Measurements from ENCODE around the gene ANTXRL. TPM values are rescaled to one million over a fixed set of nuclear protein-coding genes. Genes with fewer than 3 reads are reported as not detected.
"Not testable (repeated sequence)": the region's sequence is repeated elsewhere in the genome, so short reads cannot be mapped to it uniquely, and the experiment has no call there.

The ANTXRL gene
- total and polyA plus RNA-seq, 3 experiments from 2014 or later: not detected

DNA sequence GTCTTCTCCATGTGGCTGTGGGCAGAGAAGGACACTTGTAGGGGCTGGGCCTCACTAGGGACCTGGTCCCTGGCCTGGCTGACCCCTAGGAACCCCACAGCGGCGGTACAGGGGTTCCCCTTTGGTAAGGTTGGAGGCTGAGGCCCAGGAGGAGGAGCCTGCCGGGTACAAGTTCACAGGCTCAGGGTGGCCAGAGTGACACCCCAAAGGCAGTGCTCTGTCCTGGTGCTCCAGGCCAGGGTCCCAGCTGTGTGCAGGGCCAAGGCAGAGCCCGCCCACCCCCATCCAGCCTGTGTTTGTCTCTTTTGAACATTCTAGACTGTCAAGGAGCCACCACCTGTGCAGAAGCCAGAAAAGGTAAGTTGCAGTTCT, 23.3 kb downstream of the ANTXRL start:
- H3K4me1 Mint-ChIP-seq: no peaks in the 10 kb centered on the region
- H3K36me3 Mint-ChIP-seq: no peaks in the 10 kb centered on the region
- Histone ChIP-seq H3K36me3 (ENCODE audit: insufficient read depth, low read length) (no peaks in the 10 kb centered on the region), H3K27me3 (ENCODE audit: insufficient read depth, low read length, poor library complexity, severe bottlenecking) (no peaks in the 10 kb centered on the region), H3K9me3 (ENCODE audit: low read length) (no peaks in the 10 kb centered on the region), H3K27ac (ENCODE audit: low read depth, low read length) (no peak overlapping the region), H3K4me1 (ENCODE audit: insufficient read depth, low read length) (no peaks in the 10 kb centered on the region), H3K4me3 (ENCODE audit: low read length) (no peak overlapping the region)
- no peaks in the 10 kb centered on the region for H3K9me3 Mint-ChIP-seq
- H3K27ac Mint-ChIP-seq: peak overlapping the region in 1 of 8 donors; percentile 42
- H3K27me3 Mint-ChIP-seq: peaks cover 0 to 4% of the 10 kb centered on the region in 2 donors
- no peak for DNase-seq
- ChIA-PET CTCF (interaction anchor here (0.9 kb wide), 1 partner anchor 11 kb away, joined by 3 read pairs; no protein-coding TSS in a partner anchor), POLR2A (no interaction called here)
- H3K4me3 Mint-ChIP-seq: no peak overlapping the region

- no peaks in the 10 kb centered on the region for H3K27me3 ChIP-seq (ENCODE audit: insufficient read depth, low read length, poor library complexity, severe bottlenecking)
- H3K36me3 ChIP-seq (ENCODE audit: insufficient read depth, low read length): no peaks in the 10 kb centered on the region
- no peaks in the 10 kb centered on the region for H3K36me3 Mint-ChIP-seq
- H3K4me1 ChIP-seq (ENCODE audit: insufficient read depth, low read length): no peaks in the 10 kb centered on the region
- ChIA-PET POLR2A (no interaction called here), CTCF (no interaction called here)
- no peak for DNase-seq
- H3K9me3 Mint-ChIP-seq: no peaks in the 10 kb centered on the region
- H3K4me3 ChIP-seq (ENCODE audit: low read length): no peak overlapping the region
- no peaks in the 10 kb centered on the region for H3K9me3 ChIP-seq (ENCODE audit: low read length)
- H3K27ac ChIP-seq (ENCODE audit: low read depth, low read length): no peak overlapping the region
- H3K4me1 Mint-ChIP-seq: no peaks in the 10 kb centered on the region
- peaks cover 0 to 4% of the 10 kb centered on the region in 2 donors for H3K27me3 Mint-ChIP-seq
- no peak overlapping the region for H3K4me3 Mint-ChIP-seq
- no peak overlapping the region for H3K27ac Mint-ChIP-seq
Observed at GRCh38 chr10:46310851-46311250, 24.1 kb downstream of the ANTXRL start.

GRCh38 chr10:46311501-46311951, 24.7 kb downstream of the ANTXRL start:
- Mint-ChIP-seq H3K9me3 (no peaks in the 10 kb centered on the region), H3K36me3 (no peaks in the 10 kb centered on the region), H3K27ac (no peak overlapping the region), H3K27me3 (peaks cover 0 to 4% of the 10 kb centered on the region in 2 donors), H3K4me1 (no peaks in the 10 kb centered on the region), H3K4me3 (no peak overlapping the region)
- ChIA-PET POLR2A (no interaction called here), CTCF (no interaction called here)
- Histone ChIP-seq H3K4me1 (ENCODE audit: insufficient read depth, low read length) (no peaks in the 10 kb centered on the region), H3K9me3 (ENCODE audit: low read length) (no peaks in the 10 kb centered on the region), H3K27ac (ENCODE audit: low read depth, low read length) (no peak overlapping the region), H3K27me3 (ENCODE audit: insufficient read depth, low read length, poor library complexity, severe bottlenecking) (no peaks in the 10 kb centered on the region), H3K36me3 (ENCODE audit: insufficient read depth, low read length) (no peaks in the 10 kb centered on the region), H3K4me3 (ENCODE audit: low read length) (no peak overlapping the region)
- DNase-seq: no peak

- H3K36me3 ChIP-seq (ENCODE audit: insufficient read depth, low read length); DNase-seq; H3K4me1 Mint-ChIP-seq; H3K9me3 ChIP-seq (ENCODE audit: low read length); H3K27ac Mint-ChIP-seq; H3K9me3 Mint-ChIP-seq; H3K4me3 ChIP-seq (ENCODE audit: low read length); H3K27me3 ChIP-seq (ENCODE audit: insufficient read depth, low read length, poor library complexity, severe bottlenecking); H3K27ac ChIP-seq (ENCODE audit: low read depth, low read length); POLR2A ChIA-PET; H3K36me3 Mint-ChIP-seq; CTCF ChIA-PET; H3K4me1 ChIP-seq (ENCODE audit: insufficient read depth, low read length); H3K27me3 Mint-ChIP-seq; H3K4me3 Mint-ChIP-seq: not testable (repeated sequence)
Observed at GRCh38 chr10:46311961-46312431, 25.2 kb downstream of the ANTXRL start.

- ChIA-PET POLR2A (no interaction called here), CTCF (no interaction called here)
- DNase-seq: no peak
- Histone ChIP-seq H3K4me3 (ENCODE audit: low read length) (no peak overlapping the region), H3K9me3 (ENCODE audit: low read length) (no peaks in the 10 kb centered on the region), H3K36me3 (ENCODE audit: insufficient read depth, low read length) (no peaks in the 10 kb centered on the region), H3K27me3 (ENCODE audit: insufficient read depth, low read length, poor library complexity, severe bottlenecking) (no peaks in the 10 kb centered on the region), H3K27ac (ENCODE audit: low read depth, low read length) (no peak overlapping the region), H3K4me1 (ENCODE audit: insufficient read depth, low read length) (no peaks in the 10 kb centered on the region)
- no peak overlapping the region for H3K4me3 Mint-ChIP-seq
- H3K36me3 Mint-ChIP-seq: no peaks in the 10 kb centered on the region
- H3K9me3 Mint-ChIP-seq: no peaks in the 10 kb centered on the region
- no peaks in the 10 kb centered on the region for H3K4me1 Mint-ChIP-seq
- peaks cover 1 to 4% of the 10 kb centered on the region in 2 donors for H3K27me3 Mint-ChIP-seq
- no peak overlapping the region for H3K27ac Mint-ChIP-seq
Observed at GRCh38 chr10:46312953-46313352, 26.2 kb downstream of the ANTXRL start.

DNA sequence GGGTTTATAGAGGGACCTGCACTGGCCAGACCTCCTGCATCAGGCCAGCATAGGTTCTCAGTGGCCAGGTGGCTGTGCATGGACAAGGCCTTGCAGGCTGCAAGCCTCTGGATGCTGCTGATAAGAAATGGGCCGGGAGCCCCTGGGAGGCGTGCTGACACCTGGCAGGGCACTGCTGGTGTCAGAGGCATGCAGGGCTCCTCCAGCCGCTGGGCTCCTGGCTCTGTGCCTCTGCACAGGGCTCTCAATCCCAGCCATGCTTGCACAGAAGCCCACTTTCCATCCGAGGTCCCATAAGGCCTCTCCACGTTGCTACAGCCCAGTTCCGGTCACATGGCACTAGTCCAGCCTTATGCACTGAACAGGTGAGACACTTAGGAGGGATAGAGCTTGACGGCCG, 27.3 kb downstream of the ANTXRL start:
- no peaks in the 10 kb centered on the region for H3K9me3 Mint-ChIP-seq
- ChIA-PET POLR2A (no interaction called here), CTCF (no interaction called here)
- no peak overlapping the region for H3K27ac Mint-ChIP-seq
- no peaks in the 10 kb centered on the region for H3K27me3 ChIP-seq (ENCODE audit: insufficient read depth, low read length, poor library complexity, severe bottlenecking)
- H3K36me3 Mint-ChIP-seq: no peaks in the 10 kb centered on the region
- H3K4me1 ChIP-seq (ENCODE audit: insufficient read depth, low read length): no peaks in the 10 kb centered on the region
- H3K27ac ChIP-seq (ENCODE audit: low read depth, low read length): no peak overlapping the region
- no peak for DNase-seq
- H3K36me3 ChIP-seq (ENCODE audit: insufficient read depth, low read length): no peaks in the 10 kb centered on the region
- H3K4me3 Mint-ChIP-seq: no peak overlapping the region
- peaks cover 1 to 4% of the 10 kb centered on the region in 2 donors for H3K27me3 Mint-ChIP-seq
- no peaks in the 10 kb centered on the region for H3K4me1 Mint-ChIP-seq
- no peak overlapping the region for H3K4me3 ChIP-seq (ENCODE audit: low read length)
- H3K9me3 ChIP-seq (ENCODE audit: low read length): no peaks in the 10 kb centered on the region

DNA sequence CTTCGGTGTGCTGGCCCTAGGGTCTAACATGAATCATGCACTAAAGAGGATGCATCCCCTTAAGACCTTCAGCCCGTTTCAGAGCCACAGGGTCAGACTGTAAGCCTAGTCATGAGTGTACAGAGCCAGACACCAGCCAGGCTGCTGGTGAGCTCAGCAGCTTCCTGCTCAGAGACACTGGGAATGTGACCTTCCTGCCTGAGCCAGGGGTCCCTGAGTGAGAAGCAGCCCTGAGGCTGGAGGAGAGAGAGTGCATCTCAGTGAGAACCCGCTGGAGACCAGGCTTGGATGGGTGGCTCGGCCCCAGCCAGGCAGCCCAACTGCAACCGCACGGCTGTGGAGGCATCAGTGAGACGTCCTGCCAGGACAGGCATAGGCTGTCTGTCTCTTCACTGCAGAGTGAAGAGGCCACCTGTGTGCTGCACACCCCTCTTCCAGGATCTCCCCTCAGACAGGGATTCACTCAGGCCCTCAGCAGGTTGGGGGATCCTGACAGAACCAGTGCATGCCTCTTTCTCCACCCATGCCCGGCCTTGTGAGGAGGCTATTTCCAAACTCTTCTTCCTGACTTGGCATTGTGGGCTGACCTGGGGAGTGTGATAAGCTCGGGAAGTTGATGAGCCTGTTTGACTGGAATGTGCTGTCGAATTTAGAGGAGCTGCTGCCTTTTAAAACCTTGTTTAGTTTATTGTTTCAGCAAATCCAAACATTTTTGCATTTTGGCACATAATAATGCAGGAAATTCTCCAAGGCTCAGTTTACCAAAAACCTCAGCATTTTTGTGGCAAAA, 28.5 kb downstream of the ANTXRL start:
- H3K9me3 Mint-ChIP-seq; H3K36me3 Mint-ChIP-seq; H3K4me3 Mint-ChIP-seq; DNase-seq; CTCF ChIA-PET; H3K4me3 ChIP-seq (ENCODE audit: low read length); H3K27me3 ChIP-seq (ENCODE audit: insufficient read depth, low read length, poor library complexity, severe bottlenecking); H3K27me3 Mint-ChIP-seq; H3K36me3 ChIP-seq (ENCODE audit: insufficient read depth, low read length); POLR2A ChIA-PET; H3K9me3 ChIP-seq (ENCODE audit: low read length); H3K27ac Mint-ChIP-seq; H3K4me1 ChIP-seq (ENCODE audit: insufficient read depth, low read length); H3K4me1 Mint-ChIP-seq; H3K27ac ChIP-seq (ENCODE audit: low read depth, low read length): not testable (repeated sequence)

GRCh38 chr10:46317370-46317769, 30.6 kb downstream of the ANTXRL start:
- CTCF ChIA-PET: interaction anchor here (0.8 kb wide), 1 partner anchor 82 kb away, joined by 3 read pairs; no protein-coding TSS in a partner anchor
- Histone ChIP-seq H3K27me3 (ENCODE audit: insufficient read depth, low read length, poor library complexity, severe bottlenecking) (no peaks in the 10 kb centered on the region), H3K4me1 (ENCODE audit: insufficient read depth, low read length) (no peaks in the 10 kb centered on the region), H3K36me3 (ENCODE audit: insufficient read depth, low read length) (no peaks in the 10 kb centered on the region), H3K27ac (ENCODE audit: low read depth, low read length) (no peak overlapping the region), H3K9me3 (ENCODE audit: low read length) (no peaks in the 10 kb centered on the region), H3K4me3 (ENCODE audit: low read length) (no peak overlapping the region)
- H3K9me3 Mint-ChIP-seq: no peaks in the 10 kb centered on the region
- peaks cover 0 to 1% of the 10 kb centered on the region in 2 donors for H3K27me3 Mint-ChIP-seq
- no peaks in the 10 kb centered on the region for H3K4me1 Mint-ChIP-seq
- no peaks in the 10 kb centered on the region for H3K36me3 Mint-ChIP-seq
- H3K4me3 Mint-ChIP-seq: no peak overlapping the region
- POLR2A ChIA-PET: no interaction called here
- peak overlapping the region in 1 of 8 donors; percentile 74 for H3K27ac Mint-ChIP-seq
- no peak for DNase-seq
